ENCODE measurements around the gene CACNA1A. TPM values are rescaled to one million over a fixed set of nuclear protein-coding genes. Genes with fewer than 3 reads are reported as not detected.
A peak's percentile ranks its signal among the peaks of the same experiment; 100 is the strongest.

CACNA1A gene
- total RNA-seq, 1 donor from 2014 or later, result 16.5 TPM

DNA sequence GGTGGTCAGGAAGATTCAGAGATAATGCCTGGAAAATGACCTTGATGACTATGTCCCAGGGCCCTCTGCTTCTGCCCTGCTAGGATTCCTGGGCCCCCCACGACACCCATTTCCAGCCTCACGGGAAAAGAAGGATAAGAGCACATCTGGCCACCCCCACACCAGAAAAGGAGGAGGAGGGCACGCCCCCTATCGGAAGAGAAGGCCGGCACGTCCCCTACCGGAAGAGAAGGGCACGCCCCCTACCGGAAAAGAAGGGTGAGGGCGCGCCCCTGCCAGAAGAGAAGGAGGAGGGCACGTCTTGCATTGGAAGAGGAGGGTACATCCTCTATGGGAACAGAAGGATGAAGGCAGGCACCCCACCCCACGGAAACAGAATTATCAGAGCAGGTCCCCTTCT lies 271.8 kb downstream of the CACNA1A start:
- TF ChIP-seq EZH2phosphoT487 (IDR thresholded peaks at IDR 0.05), result no peak
- TF ChIP-seq, protein P1, sequence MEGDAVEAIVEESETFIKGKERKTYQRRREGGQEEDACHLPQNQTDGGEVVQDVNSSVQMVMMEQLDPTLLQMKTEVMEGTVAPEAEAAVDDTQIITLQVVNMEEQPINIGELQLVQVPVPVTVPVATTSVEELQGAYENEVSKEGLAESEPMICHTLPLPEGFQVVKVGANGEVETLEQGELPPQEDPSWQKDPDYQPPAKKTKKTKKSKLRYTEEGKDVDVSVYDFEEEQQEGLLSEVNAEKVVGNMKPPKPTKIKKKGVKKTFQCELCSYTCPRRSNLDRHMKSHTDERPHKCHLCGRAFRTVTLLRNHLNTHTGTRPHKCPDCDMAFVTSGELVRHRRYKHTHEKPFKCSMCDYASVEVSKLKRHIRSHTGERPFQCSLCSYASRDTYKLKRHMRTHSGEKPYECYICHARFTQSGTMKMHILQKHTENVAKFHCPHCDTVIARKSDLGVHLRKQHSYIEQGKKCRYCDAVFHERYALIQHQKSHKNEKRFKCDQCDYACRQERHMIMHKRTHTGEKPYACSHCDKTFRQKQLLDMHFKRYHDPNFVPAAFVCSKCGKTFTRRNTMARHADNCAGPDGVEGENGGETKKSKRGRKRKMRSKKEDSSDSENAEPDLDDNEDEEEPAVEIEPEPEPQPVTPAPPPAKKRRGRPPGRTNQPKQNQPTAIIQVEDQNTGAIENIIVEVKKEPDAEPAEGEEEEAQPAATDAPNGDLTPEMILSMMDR (IDR thresholded peaks at IDR 0.05), result peak; percentile 79
- peak overlapping the region; percentile 25 for H3K4me3 Mint-ChIP-seq
- peak; percentile 76 for DNase-seq (ENCODE audit: low spot score)
- H3K9ac ChIP-seq, result no peak overlapping the region
- H2AFZ ChIP-seq (replicated peaks), result no peak overlapping the region
- H3K4me1 Mint-ChIP-seq, result peaks cover 9% of the 10 kb centered on the region
- H3K4me1 ChIP-seq, result no peaks in the 10 kb centered on the region
- H3K27ac Mint-ChIP-seq, result no peak overlapping the region
- no peak overlapping the region for H3K4me2 ChIP-seq
- no peaks in the 10 kb centered on the region for H3K27me3 ChIP-seq
- H3K9me3 ChIP-seq (ENCODE audit: low read depth), result no peaks in the 10 kb centered on the region
- no peaks in the 10 kb centered on the region for H3F3A ChIP-seq (ENCODE audit: low read depth)
- no peak overlapping the region for H3K27ac ChIP-seq
- no peaks in the 10 kb centered on the region for H3K36me3 ChIP-seq
- peaks cover 12% of the 10 kb centered on the region for H3K27me3 Mint-ChIP-seq (ENCODE audit: insufficient read depth, low read depth)
- peaks cover 18% of the 10 kb centered on the region for H3K9me3 Mint-ChIP-seq
- H3K36me3 Mint-ChIP-seq, result peaks cover 10% of the 10 kb centered on the region
- no peaks in the 10 kb centered on the region for H4K20me1 ChIP-seq (ENCODE audit: low read depth)
- no peak overlapping the region for H3K4me3 ChIP-seq
- no peaks in the 10 kb centered on the region for H3K79me2 ChIP-seq (ENCODE audit: low read depth)

DNA sequence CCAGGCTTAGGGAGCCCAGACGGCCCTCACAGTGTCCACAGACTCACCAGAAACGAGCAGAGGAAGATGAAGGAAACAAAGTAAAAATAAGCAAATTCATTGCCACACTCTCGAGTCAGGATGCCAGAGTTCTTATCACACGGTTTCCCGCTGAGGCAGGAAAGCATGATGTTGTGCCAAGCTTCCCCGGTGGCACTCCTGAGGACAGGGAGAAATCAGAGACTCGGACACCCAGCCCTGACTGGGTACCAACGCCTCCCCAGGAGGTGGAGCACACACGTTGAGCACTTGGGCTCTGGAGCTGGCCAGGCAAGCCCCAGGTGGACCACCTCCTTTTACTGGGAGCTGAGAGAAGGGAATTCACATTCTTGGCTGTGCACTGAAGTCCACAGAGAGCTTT lies 274.6 kb downstream of the CACNA1A start:
- Histone ChIP-seq H3K36me3 (no peaks in the 10 kb centered on the region), H4K20me1 (ENCODE audit: low read depth) (no peaks in the 10 kb centered on the region), H3F3A (ENCODE audit: low read depth) (no peaks in the 10 kb centered on the region), H2AFZ (replicated peaks) (no peak overlapping the region), H3K27me3 (no peaks in the 10 kb centered on the region), H3K9ac (no peak overlapping the region), H3K27ac (no peak overlapping the region), H3K79me2 (ENCODE audit: low read depth) (no peaks in the 10 kb centered on the region), H3K4me3 (no peak overlapping the region), H3K9me3 (ENCODE audit: low read depth) (no peaks in the 10 kb centered on the region), H3K4me2 (no peak overlapping the region), H3K4me1 (no peaks in the 10 kb centered on the region)
- H3K4me3 Mint-ChIP-seq, result no peak overlapping the region
- H3K4me1 Mint-ChIP-seq, result peaks cover 3% of the 10 kb centered on the region
- peaks cover 18% of the 10 kb centered on the region for H3K9me3 Mint-ChIP-seq
- H3K36me3 Mint-ChIP-seq, result peaks cover 10% of the 10 kb centered on the region
- TF ChIP-seq EZH2 (IDR thresholded peaks at IDR 0.05) (no peak), EZH2phosphoT487 (IDR thresholded peaks at IDR 0.05) (no peak)
- TF ChIP-seq, protein P1 (IDR thresholded peaks at IDR 0.05), result no peak
- no peak for DNase-seq (ENCODE audit: low spot score)
- peak overlapping the region; percentile 74 for H3K27ac Mint-ChIP-seq
- H3K27me3 Mint-ChIP-seq (ENCODE audit: insufficient read depth, low read depth), result peaks cover 4% of the 10 kb centered on the region

DNA sequence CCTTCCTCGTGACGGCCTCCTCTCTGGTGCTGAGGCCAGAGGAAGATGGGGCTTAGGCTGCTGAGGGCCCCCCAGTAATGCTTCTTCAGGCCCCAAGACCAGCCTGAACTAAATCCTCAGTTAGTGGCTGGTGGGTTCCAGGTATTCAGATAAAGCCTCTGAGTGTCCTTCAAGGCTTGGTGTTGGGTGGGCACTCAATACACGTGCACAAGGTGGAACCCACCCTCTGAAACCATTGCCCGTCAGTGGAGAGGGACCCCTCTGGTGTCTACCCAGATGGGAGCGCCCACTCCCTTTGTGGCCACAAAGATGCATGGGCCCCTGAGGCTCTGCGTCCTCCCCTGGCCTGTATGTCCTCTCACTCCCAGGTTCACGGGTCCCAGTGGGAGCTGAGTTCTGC lies 277.0 kb downstream of the CACNA1A start:
- H3K36me3 Mint-ChIP-seq, result peaks cover 2% of the 10 kb centered on the region

More for the DNA sequence above, 277.0 kb downstream of the CACNA1A start:
- H3K36me3 ChIP-seq, result no peaks in the 10 kb centered on the region
- H4K20me1 ChIP-seq (ENCODE audit: low read depth), result no peaks in the 10 kb centered on the region
- no peaks in the 10 kb centered on the region for H3K27me3 ChIP-seq
- Mint-ChIP-seq H3K27me3 (ENCODE audit: insufficient read depth, low read depth) (peaks cover 11% of the 10 kb centered on the region), H3K9me3 (no peaks in the 10 kb centered on the region), H3K4me1 (no peaks in the 10 kb centered on the region), H3K27ac (no peak overlapping the region), H3K4me3 (no peak overlapping the region)
- no peak overlapping the region for H2AFZ ChIP-seq (replicated peaks)
- no peaks in the 10 kb centered on the region for H3K9me3 ChIP-seq (ENCODE audit: low read depth)
- H3K4me3 ChIP-seq, result no peak overlapping the region
- TF ChIP-seq EZH2 (IDR thresholded peaks at IDR 0.05) (no peak), EZH2phosphoT487 (IDR thresholded peaks at IDR 0.05) (no peak)
- TF ChIP-seq, protein P1 (IDR thresholded peaks at IDR 0.05), result no peak
- no peak overlapping the region for H3K9ac ChIP-seq
- DNase-seq (ENCODE audit: low spot score), result no peak
- no peaks in the 10 kb centered on the region for H3K79me2 ChIP-seq (ENCODE audit: low read depth)
- no peaks in the 10 kb centered on the region for H3F3A ChIP-seq (ENCODE audit: low read depth)
- no peaks in the 10 kb centered on the region for H3K4me1 ChIP-seq
- no peak overlapping the region for H3K4me2 ChIP-seq
- no peak overlapping the region for H3K27ac ChIP-seq

Measured in neural progenitor cell (in vitro differentiated cells).